ENCODE results near the gene KCNAB2. TPM values are rescaled to one million over a fixed set of nuclear protein-coding genes. Genes with fewer than 3 reads are reported as not detected.

KCNAB2 gene
- total and polyA plus RNA-seq, 4 donors: 1.8 to 5.9 (median 4.5) TPM

DNA sequence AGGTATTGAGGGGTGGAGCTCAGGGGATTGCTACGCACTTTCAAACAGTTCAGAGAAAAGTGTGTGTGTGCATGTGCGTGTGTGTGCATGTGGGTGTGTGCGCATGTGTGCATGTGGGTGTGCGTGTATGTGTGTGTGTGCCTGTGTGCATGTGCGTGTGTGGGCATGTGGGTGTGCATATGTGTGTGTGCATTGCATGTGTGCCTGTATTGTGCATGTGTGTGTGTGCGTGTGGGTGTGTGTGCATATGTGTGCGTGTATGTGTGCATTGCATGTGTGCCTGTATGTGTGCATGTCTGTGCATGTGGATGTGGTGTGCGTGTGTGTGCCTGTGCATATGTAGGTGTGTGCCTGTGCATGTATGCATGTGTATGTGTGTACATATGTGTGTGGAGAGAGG is 12.6 kb upstream of the KCNAB2 start:
- Histone ChIP-seq H3K4me1 (ENCODE audit: control insufficient read depth in 4 of 4, insufficient read depth in 4 of 4, low read length in 3 of 4) (no peaks in the 10 kb centered on the region), H3K9me3 (ENCODE audit: control insufficient read depth in 4 of 4, low read length in 3 of 4) (no peaks in the 10 kb centered on the region), H3K4me3 (ENCODE audit: low read depth in 1 of 3, low read length in 3 of 3) (no peak overlapping the region), H3K27me3 (ENCODE audit: control insufficient read depth in 4 of 4, insufficient read depth in 4 of 4, low read length in 3 of 4) (no peaks in the 10 kb centered on the region), H3K36me3 (ENCODE audit: control insufficient read depth in 4 of 4, insufficient read depth in 3 of 4, low read depth in 1 of 4, low read length in 3 of 4) (no peaks in the 10 kb centered on the region), H3K27ac (ENCODE audit: low read depth in 1 of 2, low read length in 2 of 2) (no peak overlapping the region), H3K9ac (ENCODE audit: low read depth in 1 of 2, low read length in 2 of 2) (no peak overlapping the region)
- 88% methylated on average over 8 of the region's 8 CpGs for WGBS
- TF ChIP-seq YY1 (IDR thresholded peaks at IDR 0.05) (no peak), RXRA (IDR thresholded peaks at IDR 0.05) (no peak), EGR1 (IDR thresholded peaks at IDR 0.05; ENCODE audit: low read depth in 2 of 2) (no peak), JUND (IDR thresholded peaks at IDR 0.05) (no peak), RAD21 (IDR thresholded peaks at IDR 0.05) (no peak), GABPA (IDR thresholded peaks at IDR 0.05 in 1 of 2, conservative IDR thresholded peaks at IDR 0.05 in 1 of 2) (no peak)
- TF ChIP-seq, protein P1, sequence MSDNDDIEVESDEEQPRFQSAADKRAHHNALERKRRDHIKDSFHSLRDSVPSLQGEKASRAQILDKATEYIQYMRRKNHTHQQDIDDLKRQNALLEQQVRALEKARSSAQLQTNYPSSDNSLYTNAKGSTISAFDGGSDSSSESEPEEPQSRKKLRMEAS (IDR thresholded peaks at IDR 0.05): no peak
- TF ChIP-seq, protein P2, sequence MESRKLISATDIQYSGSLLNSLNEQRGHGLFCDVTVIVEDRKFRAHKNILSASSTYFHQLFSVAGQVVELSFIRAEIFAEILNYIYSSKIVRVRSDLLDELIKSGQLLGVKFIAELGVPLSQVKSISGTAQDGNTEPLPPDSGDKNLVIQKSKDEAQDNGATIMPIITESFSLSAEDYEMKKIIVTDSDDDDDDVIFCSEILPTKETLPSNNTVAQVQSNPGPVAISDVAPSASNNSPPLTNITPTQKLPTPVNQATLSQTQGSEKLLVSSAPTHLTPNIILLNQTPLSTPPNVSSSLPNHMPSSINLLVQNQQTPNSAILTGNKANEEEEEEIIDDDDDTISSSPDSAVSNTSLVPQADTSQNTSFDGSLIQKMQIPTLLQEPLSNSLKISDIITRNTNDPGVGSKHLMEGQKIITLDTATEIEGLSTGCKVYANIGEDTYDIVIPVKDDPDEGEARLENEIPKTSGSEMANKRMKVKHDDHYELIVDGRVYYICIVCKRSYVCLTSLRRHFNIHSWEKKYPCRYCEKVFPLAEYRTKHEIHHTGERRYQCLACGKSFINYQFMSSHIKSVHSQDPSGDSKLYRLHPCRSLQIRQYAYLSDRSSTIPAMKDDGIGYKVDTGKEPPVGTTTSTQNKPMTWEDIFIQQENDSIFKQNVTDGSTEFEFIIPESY (IDR thresholded peaks at IDR 0.05): no peak
- TF ChIP-seq, protein P3, sequence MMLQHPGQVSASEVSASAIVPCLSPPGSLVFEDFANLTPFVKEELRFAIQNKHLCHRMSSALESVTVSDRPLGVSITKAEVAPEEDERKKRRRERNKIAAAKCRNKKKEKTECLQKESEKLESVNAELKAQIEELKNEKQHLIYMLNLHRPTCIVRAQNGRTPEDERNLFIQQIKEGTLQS (IDR thresholded peaks at IDR 0.05): no peak
- DNase-seq (ENCODE audit: low spot score): no peak

DNA sequence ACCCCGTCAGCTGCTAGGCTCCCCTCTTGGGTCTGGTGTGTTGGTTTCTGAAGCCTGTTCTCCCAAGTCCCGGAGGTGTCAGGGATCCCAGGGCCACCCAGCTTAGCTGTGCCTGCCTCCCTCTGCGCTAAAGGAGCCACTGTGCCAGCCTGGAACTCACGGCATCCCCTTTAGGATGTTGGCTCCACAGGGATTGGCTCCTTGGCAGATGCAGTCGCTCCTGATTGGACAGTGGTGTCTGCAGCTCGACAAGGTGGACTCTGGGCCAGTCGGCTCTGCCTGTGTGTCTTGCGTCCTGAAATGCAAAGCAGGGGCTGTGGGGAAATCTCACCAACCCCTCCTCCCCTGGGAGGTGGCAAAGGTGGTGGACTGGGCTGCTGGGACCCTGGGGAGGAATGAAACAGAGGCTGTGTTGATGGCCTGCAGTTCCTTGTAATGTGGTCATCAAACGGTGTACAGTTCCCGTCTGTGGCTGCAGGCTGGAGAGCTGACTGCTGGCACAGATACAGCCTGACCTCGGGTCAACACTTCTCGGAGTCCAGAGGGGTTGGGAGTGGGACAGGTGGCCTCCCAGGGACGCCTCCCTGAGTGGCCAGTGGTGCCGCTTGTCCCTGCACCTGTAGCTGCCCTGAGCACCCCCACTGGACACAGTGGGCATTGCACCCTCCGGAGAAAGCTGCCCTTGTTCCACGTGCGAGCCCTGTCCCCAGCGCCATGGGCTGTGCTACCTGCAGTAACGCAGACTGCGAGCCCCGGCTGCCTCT is 11.5 kb upstream of the KCNAB2 start:
- H3K36me3 ChIP-seq (ENCODE audit: control insufficient read depth in 4 of 4, insufficient read depth in 3 of 4, low read depth in 1 of 4, low read length in 3 of 4): no peaks in the 10 kb centered on the region
- no peak overlapping the region for H3K27ac ChIP-seq (ENCODE audit: low read depth in 1 of 2, low read length in 2 of 2)
- no peak overlapping the region for H3K9ac ChIP-seq (ENCODE audit: low read depth in 1 of 2, low read length in 2 of 2)
- TF ChIP-seq HNF4A (conservative IDR thresholded peaks at IDR 0.05) (no peak), SP1 (IDR thresholded peaks at IDR 0.05) (no peak), JUND (IDR thresholded peaks at IDR 0.05) (no peak)
- TF ChIP-seq, protein P4, sequence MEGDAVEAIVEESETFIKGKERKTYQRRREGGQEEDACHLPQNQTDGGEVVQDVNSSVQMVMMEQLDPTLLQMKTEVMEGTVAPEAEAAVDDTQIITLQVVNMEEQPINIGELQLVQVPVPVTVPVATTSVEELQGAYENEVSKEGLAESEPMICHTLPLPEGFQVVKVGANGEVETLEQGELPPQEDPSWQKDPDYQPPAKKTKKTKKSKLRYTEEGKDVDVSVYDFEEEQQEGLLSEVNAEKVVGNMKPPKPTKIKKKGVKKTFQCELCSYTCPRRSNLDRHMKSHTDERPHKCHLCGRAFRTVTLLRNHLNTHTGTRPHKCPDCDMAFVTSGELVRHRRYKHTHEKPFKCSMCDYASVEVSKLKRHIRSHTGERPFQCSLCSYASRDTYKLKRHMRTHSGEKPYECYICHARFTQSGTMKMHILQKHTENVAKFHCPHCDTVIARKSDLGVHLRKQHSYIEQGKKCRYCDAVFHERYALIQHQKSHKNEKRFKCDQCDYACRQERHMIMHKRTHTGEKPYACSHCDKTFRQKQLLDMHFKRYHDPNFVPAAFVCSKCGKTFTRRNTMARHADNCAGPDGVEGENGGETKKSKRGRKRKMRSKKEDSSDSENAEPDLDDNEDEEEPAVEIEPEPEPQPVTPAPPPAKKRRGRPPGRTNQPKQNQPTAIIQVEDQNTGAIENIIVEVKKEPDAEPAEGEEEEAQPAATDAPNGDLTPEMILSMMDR (IDR thresholded peaks at IDR 0.05; ENCODE audit: low read depth, low read length, missing input control): peak; percentile 48
- WGBS: 22% methylated on average over 21 of the region's 21 CpGs
- H3K4me1 ChIP-seq (ENCODE audit: control insufficient read depth in 4 of 4, insufficient read depth in 4 of 4, low read length in 3 of 4): no peaks in the 10 kb centered on the region
- no peak overlapping the region for H3K4me3 ChIP-seq (ENCODE audit: low read depth in 1 of 3, low read length in 3 of 3)
- peak; percentile 48 for DNase-seq (ENCODE audit: low spot score)
- H3K9me3 ChIP-seq (ENCODE audit: control insufficient read depth in 4 of 4, low read length in 3 of 4): no peaks in the 10 kb centered on the region
- no peaks in the 10 kb centered on the region for H3K27me3 ChIP-seq (ENCODE audit: control insufficient read depth in 4 of 4, insufficient read depth in 4 of 4, low read length in 3 of 4)

DNA sequence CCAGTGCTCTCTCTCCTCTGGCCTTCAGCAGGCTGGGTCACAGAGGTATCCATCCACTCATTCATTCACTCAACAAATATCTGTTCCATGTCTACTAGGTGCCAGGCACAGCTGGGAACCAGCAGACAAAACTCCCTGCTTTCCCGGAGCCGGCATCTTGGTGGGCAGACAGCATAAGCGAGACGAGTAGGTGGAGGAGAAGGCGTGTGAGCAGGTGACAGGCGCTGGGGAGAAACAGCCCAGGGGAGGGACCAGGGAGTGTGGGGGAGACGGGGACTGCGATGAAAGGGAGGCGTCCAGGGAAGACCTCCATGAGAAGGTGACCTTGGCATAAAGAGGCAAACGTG is 11.0 kb upstream of the KCNAB2 start:
- no peaks in the 10 kb centered on the region for H3K9me3 ChIP-seq (ENCODE audit: control insufficient read depth in 4 of 4, low read length in 3 of 4)
- no peaks in the 10 kb centered on the region for H3K27me3 ChIP-seq (ENCODE audit: control insufficient read depth in 4 of 4, insufficient read depth in 4 of 4, low read length in 3 of 4)
- no peak for DNase-seq (ENCODE audit: low spot score)
- no peaks in the 10 kb centered on the region for H3K4me1 ChIP-seq (ENCODE audit: control insufficient read depth in 4 of 4, insufficient read depth in 4 of 4, low read length in 3 of 4)
- 66% methylated on average over 10 of the region's 10 CpGs for WGBS
- H3K4me3 ChIP-seq (ENCODE audit: low read depth in 1 of 3, low read length in 3 of 3): no peak overlapping the region
- H3K36me3 ChIP-seq (ENCODE audit: control insufficient read depth in 4 of 4, insufficient read depth in 3 of 4, low read depth in 1 of 4, low read length in 3 of 4): no peaks in the 10 kb centered on the region
- no peak overlapping the region for H3K27ac ChIP-seq (ENCODE audit: low read depth in 1 of 2, low read length in 2 of 2)
- no peak overlapping the region for H3K9ac ChIP-seq (ENCODE audit: low read depth in 1 of 2, low read length in 2 of 2)
- TF ChIP-seq FOXA1 (IDR thresholded peaks at IDR 0.05) (no peak), EGR1 (IDR thresholded peaks at IDR 0.05; ENCODE audit: low read depth in 2 of 2) (no peak), YY1 (IDR thresholded peaks at IDR 0.05) (no peak), NR2F2 (IDR thresholded peaks at IDR 0.05) (no peak), GABPA (IDR thresholded peaks at IDR 0.05 in 1 of 2, conservative IDR thresholded peaks at IDR 0.05 in 1 of 2) (no peak), RXRA (IDR thresholded peaks at IDR 0.05) (no peak), TAF1 (conservative IDR thresholded peaks at IDR 0.05) (no peak), FOXA2 (IDR thresholded peaks at IDR 0.05) (no peak)
- TF ChIP-seq, protein P1 (IDR thresholded peaks at IDR 0.05): no peak
- TF ChIP-seq, protein P5, sequence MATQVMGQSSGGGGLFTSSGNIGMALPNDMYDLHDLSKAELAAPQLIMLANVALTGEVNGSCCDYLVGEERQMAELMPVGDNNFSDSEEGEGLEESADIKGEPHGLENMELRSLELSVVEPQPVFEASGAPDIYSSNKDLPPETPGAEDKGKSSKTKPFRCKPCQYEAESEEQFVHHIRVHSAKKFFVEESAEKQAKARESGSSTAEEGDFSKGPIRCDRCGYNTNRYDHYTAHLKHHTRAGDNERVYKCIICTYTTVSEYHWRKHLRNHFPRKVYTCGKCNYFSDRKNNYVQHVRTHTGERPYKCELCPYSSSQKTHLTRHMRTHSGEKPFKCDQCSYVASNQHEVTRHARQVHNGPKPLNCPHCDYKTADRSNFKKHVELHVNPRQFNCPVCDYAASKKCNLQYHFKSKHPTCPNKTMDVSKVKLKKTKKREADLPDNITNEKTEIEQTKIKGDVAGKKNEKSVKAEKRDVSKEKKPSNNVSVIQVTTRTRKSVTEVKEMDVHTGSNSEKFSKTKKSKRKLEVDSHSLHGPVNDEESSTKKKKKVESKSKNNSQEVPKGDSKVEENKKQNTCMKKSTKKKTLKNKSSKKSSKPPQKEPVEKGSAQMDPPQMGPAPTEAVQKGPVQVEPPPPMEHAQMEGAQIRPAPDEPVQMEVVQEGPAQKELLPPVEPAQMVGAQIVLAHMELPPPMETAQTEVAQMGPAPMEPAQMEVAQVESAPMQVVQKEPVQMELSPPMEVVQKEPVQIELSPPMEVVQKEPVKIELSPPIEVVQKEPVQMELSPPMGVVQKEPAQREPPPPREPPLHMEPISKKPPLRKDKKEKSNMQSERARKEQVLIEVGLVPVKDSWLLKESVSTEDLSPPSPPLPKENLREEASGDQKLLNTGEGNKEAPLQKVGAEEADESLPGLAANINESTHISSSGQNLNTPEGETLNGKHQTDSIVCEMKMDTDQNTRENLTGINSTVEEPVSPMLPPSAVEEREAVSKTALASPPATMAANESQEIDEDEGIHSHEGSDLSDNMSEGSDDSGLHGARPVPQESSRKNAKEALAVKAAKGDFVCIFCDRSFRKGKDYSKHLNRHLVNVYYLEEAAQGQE (IDR thresholded peaks at IDR 0.05): no peak
- TF ChIP-seq, protein P2 (IDR thresholded peaks at IDR 0.05): no peak

All from liver (tissue), 9 donors.